Measurements from ENCODE around the gene RPS6KA2.

RPS6KA2 gene

GRCh38 chr6:166613027-166613426 lies 14.0 kb downstream of the RPS6KA2 start:
- FAIRE-seq = no peak

- no peak for FAIRE-seq
Observed at GRCh38 chr6:166612471-166612881, 14.6 kb downstream of the RPS6KA2 start.

GRCh38 chr6:166611631-166612030 lies 15.4 kb downstream of the RPS6KA2 start:
- no peak for FAIRE-seq

- FAIRE-seq = no peak
Observed at GRCh38 chr6:166610069-166610468, 17.0 kb downstream of the RPS6KA2 start.

- FAIRE-seq = no peak
Observed at GRCh38 chr6:166608774-166609173, 18.3 kb downstream of the RPS6KA2 start.

- no peak for FAIRE-seq
Observed at GRCh38 chr6:166605752-166606151, 21.3 kb downstream of the RPS6KA2 start.

GRCh38 chr6:166604911-166605310 lies 22.1 kb downstream of the RPS6KA2 start:
- no peak for FAIRE-seq

- no peak for FAIRE-seq
Observed at GRCh38 chr6:166604328-166604727, 22.7 kb downstream of the RPS6KA2 start.

- FAIRE-seq = no peak
Observed at GRCh38 chr6:166603043-166603690, 23.9 kb downstream of the RPS6KA2 start.

GRCh38 chr6:166601956-166602355 lies 25.1 kb downstream of the RPS6KA2 start:
- FAIRE-seq = no peak

- no peak for FAIRE-seq
Observed at GRCh38 chr6:166600931-166601330, 26.1 kb downstream of the RPS6KA2 start.

GRCh38 chr6:166599205-166599604 lies 27.8 kb downstream of the RPS6KA2 start:
- FAIRE-seq = no peak

GRCh38 chr6:166598441-166599138 lies 28.5 kb downstream of the RPS6KA2 start:
- FAIRE-seq = no peak

GRCh38 chr6:166597711-166598440 lies 29.2 kb downstream of the RPS6KA2 start:
- no peak for FAIRE-seq

GRCh38 chr6:166596776-166597507 lies 30.1 kb downstream of the RPS6KA2 start:
- no peak for FAIRE-seq

GRCh38 chr6:166595949-166596348 lies 31.1 kb downstream of the RPS6KA2 start:
- FAIRE-seq = no peak

GRCh38 chr6:166595061-166595780 lies 31.8 kb downstream of the RPS6KA2 start:
- no peak for FAIRE-seq

- no peak for FAIRE-seq
Observed at GRCh38 chr6:166592821-166593220, 34.2 kb downstream of the RPS6KA2 start.

- no peak for FAIRE-seq
Observed at GRCh38 chr6:166591961-166592520, 35.0 kb downstream of the RPS6KA2 start.

GRCh38 chr6:166591026-166591425 lies 36.0 kb downstream of the RPS6KA2 start:
- no peak for FAIRE-seq

- FAIRE-seq = no peak
Observed at GRCh38 chr6:166589786-166590574, 37.1 kb downstream of the RPS6KA2 start.
